Measurements from ENCODE around the gene ORAI2.

The ORAI2 gene

DNA sequence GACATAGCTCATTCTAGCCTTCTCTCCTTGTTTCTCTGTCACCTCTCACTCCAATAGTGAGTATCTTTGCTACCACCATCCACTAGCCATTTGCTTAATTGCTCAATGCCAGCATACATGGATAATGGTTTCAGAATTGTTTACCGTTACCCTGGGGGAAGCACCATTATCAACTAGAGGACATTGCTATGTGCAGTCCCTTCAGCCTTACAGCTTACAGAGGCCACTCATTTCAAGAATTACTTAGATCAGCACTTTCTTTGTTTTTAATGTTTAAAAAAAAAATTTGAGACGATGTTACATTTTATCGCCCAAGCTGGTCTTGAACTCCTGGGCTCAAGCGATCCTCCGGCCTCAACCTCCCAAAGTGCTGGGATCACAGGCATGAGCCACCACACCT lies 14.8 kb upstream of the ORAI2 start:
- TF ChIP-seq EZH2phosphoT487 (IDR thresholded peaks at IDR 0.05; ENCODE audit: borderline replicate concordance) (no peak), CTCF (conservative IDR thresholded peaks at IDR 0.05; ENCODE audit: low read length) (no peak)
- H3K36me3 ChIP-seq (ENCODE audit: insufficient read depth, low read length) = peaks cover 58% of the 10 kb centered on the region; the same call in 1 of the 2 replicates
- H3K4me1 ChIP-seq (ENCODE audit: insufficient read depth, low read length, poor library complexity, severe bottlenecking) = no peaks in the 10 kb centered on the region
- no peaks in the 10 kb centered on the region for H3K9me2 ChIP-seq (replicated peaks; ENCODE audit: low read depth, low read length)
- H4K20me1 ChIP-seq (ENCODE audit: insufficient read depth, low read length, poor library complexity, severe bottlenecking) = no peaks in the 10 kb centered on the region
- H3F3A ChIP-seq (ENCODE audit: low read depth) = no peaks in the 10 kb centered on the region
- no peak overlapping the region for H3K9ac ChIP-seq (ENCODE audit: low read depth, low read length, poor library complexity, severe bottlenecking)
- no peak overlapping the region for H3K4me2 ChIP-seq (ENCODE audit: low read depth, low read length, poor library complexity, severe bottlenecking)
- H3K27me3 ChIP-seq (ENCODE audit: insufficient read depth, low read length, poor library complexity, severe bottlenecking) = no peaks in the 10 kb centered on the region
- H2AFZ ChIP-seq (ENCODE audit: low read length) = no peak overlapping the region
- no peaks in the 10 kb centered on the region for H3K9me3 ChIP-seq (ENCODE audit: insufficient read depth, low read depth, low read length)
- H3K4me3 ChIP-seq (ENCODE audit: low read length, poor library complexity, severe bottlenecking) = no peak overlapping the region
- peaks cover 8% of the 10 kb centered on the region; the same call in 1 of the 2 replicates for H3K79me2 ChIP-seq (ENCODE audit: insufficient read depth, low read length)

- Histone ChIP-seq H3K4me2 (ENCODE audit: low read depth, low read length, poor library complexity, severe bottlenecking) (no peak overlapping the region), H3K9me3 (ENCODE audit: insufficient read depth, low read depth, low read length) (no peaks in the 10 kb centered on the region), H3K36me3 (ENCODE audit: insufficient read depth, low read length) (peaks cover 37% of the 10 kb centered on the region; the same call in 1 of the 2 replicates), H3K9ac (ENCODE audit: low read depth, low read length, poor library complexity, severe bottlenecking) (no peak overlapping the region), H3F3A (ENCODE audit: low read depth) (peaks cover 6% of the 10 kb centered on the region; the same call in 1 of the 2 replicates), H3K27me3 (ENCODE audit: insufficient read depth, low read length, poor library complexity, severe bottlenecking) (no peaks in the 10 kb centered on the region), H2AFZ (ENCODE audit: low read length) (no peak overlapping the region), H3K4me3 (ENCODE audit: low read length, poor library complexity, severe bottlenecking) (no peak overlapping the region), H4K20me1 (ENCODE audit: insufficient read depth, low read length, poor library complexity, severe bottlenecking) (no peaks in the 10 kb centered on the region), H3K79me2 (ENCODE audit: insufficient read depth, low read length) (peaks cover 10% of the 10 kb centered on the region; the same call in 1 of the 2 replicates), H3K9me2 (replicated peaks; ENCODE audit: low read depth, low read length) (no peaks in the 10 kb centered on the region), H3K4me1 (ENCODE audit: insufficient read depth, low read length, poor library complexity, severe bottlenecking) (peaks cover 17% of the 10 kb centered on the region)
- TF ChIP-seq CTCF (conservative IDR thresholded peaks at IDR 0.05; ENCODE audit: low read length) = no peak
- no peak for TF ChIP-seq EZH2phosphoT487 (IDR thresholded peaks at IDR 0.05; ENCODE audit: borderline replicate concordance)
Measured at GRCh38 chr7:102421706-102422240, 11.6 kb upstream of the ORAI2 start.

GRCh38 chr7:102424129-102424551 lies 9.2 kb upstream of the ORAI2 start:
- no peak overlapping the region for H3K9ac ChIP-seq (ENCODE audit: low read depth, low read length, poor library complexity, severe bottlenecking)

More at GRCh38 chr7:102424129-102424551, 9.2 kb upstream of the ORAI2 start:
- Histone ChIP-seq H3F3A (ENCODE audit: low read depth) (peaks cover 12% of the 10 kb centered on the region; the same call in 1 of the 2 replicates), H3K4me1 (ENCODE audit: insufficient read depth, low read length, poor library complexity, severe bottlenecking) (peaks cover 27% of the 10 kb centered on the region), H3K36me3 (ENCODE audit: insufficient read depth, low read length) (peaks cover 22% of the 10 kb centered on the region; the same call in 1 of the 2 replicates), H4K20me1 (ENCODE audit: insufficient read depth, low read length, poor library complexity, severe bottlenecking) (no peaks in the 10 kb centered on the region), H3K27me3 (ENCODE audit: insufficient read depth, low read length, poor library complexity, severe bottlenecking) (no peaks in the 10 kb centered on the region), H3K4me2 (ENCODE audit: low read depth, low read length, poor library complexity, severe bottlenecking) (no peak overlapping the region), H3K9me3 (ENCODE audit: insufficient read depth, low read depth, low read length) (no peaks in the 10 kb centered on the region), H3K4me3 (ENCODE audit: low read length, poor library complexity, severe bottlenecking) (no peak overlapping the region), H3K79me2 (ENCODE audit: insufficient read depth, low read length) (peaks cover 4% of the 10 kb centered on the region; the same call in 1 of the 2 replicates), H3K9me2 (replicated peaks; ENCODE audit: low read depth, low read length) (no peaks in the 10 kb centered on the region), H2AFZ (ENCODE audit: low read length) (no peak overlapping the region)
- TF ChIP-seq CTCF (conservative IDR thresholded peaks at IDR 0.05; ENCODE audit: low read length) (no peak), EZH2phosphoT487 (IDR thresholded peaks at IDR 0.05; ENCODE audit: borderline replicate concordance) (no peak)

Measured in Loucy (cell line).